ENCODE data around the gene ZNG1C.
"Not testable (repeated sequence)": the region's sequence is repeated elsewhere in the genome, so short reads cannot be mapped to it uniquely, and the experiment has no call there.

ZNG1C gene

DNA sequence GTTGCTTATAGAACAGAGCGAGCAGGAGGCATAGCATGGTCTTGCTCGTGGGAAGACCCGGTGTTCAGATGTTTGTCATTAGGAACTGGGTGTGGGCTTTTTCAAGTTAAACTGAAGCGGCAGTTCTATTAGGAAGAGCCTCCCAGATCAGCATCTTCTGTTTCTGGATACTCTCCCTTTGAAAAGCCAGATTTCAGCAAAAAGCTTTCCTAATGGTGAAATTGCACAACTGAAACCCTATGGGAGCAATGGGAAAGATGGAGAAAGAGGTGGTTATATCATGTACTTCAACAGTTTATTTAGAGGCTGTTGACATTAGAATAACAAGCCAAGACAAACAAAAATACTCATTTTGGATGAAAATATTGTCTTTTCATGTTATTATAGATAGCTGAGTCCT lies 102.2 kb downstream of the ZNG1C start:
- not testable (repeated sequence) for DNase-seq

All from Kasumi-1 (cell line).